SK-N-SH (cell line): ENCODE results near the gene RNFT2.

Experiments used
- CTCF ChIP-seq: fragments of 200-600 bp; sonication (generic); IDR thresholded peaks from 2 replicates; pipeline ENCODE4 v1.6.1; 2017; ENCODE audit warnings: antibody characterized with exemption, mild to moderate bottlenecking, moderate library complexity
- EZH2phosphoT487 ChIP-seq: fragments of 200-600 bp; sonication (generic); IDR thresholded peaks from 2 replicates; pipeline ENCODE4 v1.6.1; 2017; ENCODE audit warnings: low read depth, mixed run types, mild to moderate bottlenecking, antibody characterized with exemption, moderate library complexity, borderline replicate concordance
- FOXJ3 ChIP-seq: sonication (generic); formaldehyde crosslinking; IDR thresholded peaks from 2 replicates; pipeline ENCODE4 v1.5.1; 2020; ENCODE audit warnings: mild to moderate bottlenecking, missing genetic modification reagents
- GABPA ChIP-seq: IDR thresholded peaks from 2 replicates; pipeline ENCODE4 v1.4.0; 2012; ENCODE audit warnings: low read depth, mild to moderate bottlenecking
- MAX ChIP-seq: IDR thresholded peaks from 2 replicates; pipeline ENCODE4 v1.4.0; 2012; ENCODE audit warnings: low read depth
- POLR2AphosphoS5 ChIP-seq: IDR thresholded peaks from 2 replicates; pipeline ENCODE4 v1.6.1; 2012; ENCODE audit warnings: low read depth, low read length
- SMC3 ChIP-seq: IDR thresholded peaks from 2 replicates; pipeline ENCODE4 v1.6.1; 2012; ENCODE audit warnings: low read depth, low read length, improper control_type of control experiment
- TAF1 ChIP-seq: IDR thresholded peaks from 2 replicates; pipeline ENCODE4 v1.6.1; 2012; ENCODE audit warnings: low read depth, mild to moderate bottlenecking, low read length, moderate library complexity, borderline replicate concordance

GRCh38 chr12:116734156-116734768 is 3.9 kb upstream of the RNFT2 start:
- TF ChIP-seq CTCF (no peak), FOXJ3 (CRISPR knock-in tag) (no peak), POLR2AphosphoS5 (no peak), GABPA (no peak), SMC3 (no peak), MAX (no peak), EZH2phosphoT487 (no peak), TAF1 (no peak)
